HG03575 (cell line): Measurements from ENCODE around the gene JAZF1.

Experiments used
- ATAC-seq: cut with Tn5 transposase; IDR thresholded peaks from one replicate; pipeline ENCODE4 v1.9.1; 2021; ENCODE audit not compliant: unreplicated experiment, insufficient number of reproducible peaks, low FRiP score; ENCODE audit errors: extremely low read depth

Gene JAZF1

GRCh38 chr7:28180364-28181147 is at the start of gene JAZF1:
Gene JAZF1, minus strand, starts transcription at chr7:28180795.
- ATAC-seq, result no peak

GRCh38 chr7:28230261-28230660 is 49.7 kb upstream of the JAZF1 start:
- no peak for ATAC-seq

GRCh38 chr7:28228396-28228795 is 47.8 kb upstream of the JAZF1 start:
- no peak for ATAC-seq

- no peak for ATAC-seq
Observed at GRCh38 chr7:28226003-28226402, 45.4 kb upstream of the JAZF1 start.

DNA sequence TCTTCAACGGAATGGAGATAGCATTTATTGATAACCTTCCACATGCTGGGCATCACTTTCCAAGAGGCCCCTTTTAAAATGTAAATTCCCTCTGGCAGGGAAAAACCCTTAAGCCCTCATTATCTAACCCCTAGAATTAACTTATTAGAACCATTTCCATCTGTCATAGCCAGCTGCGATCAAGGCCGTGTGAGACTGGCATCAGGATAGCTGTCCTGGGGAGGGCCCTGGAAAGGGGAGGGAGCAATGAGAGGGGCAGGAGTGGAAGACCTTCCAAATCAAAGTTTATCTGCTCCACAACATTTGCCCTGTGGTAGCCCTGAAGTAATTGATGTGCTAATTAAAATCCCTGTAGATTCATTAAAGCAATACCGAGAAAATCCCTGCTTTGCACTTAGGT is 45.0 kb upstream of the JAZF1 start:
- ATAC-seq, result no peak

DNA sequence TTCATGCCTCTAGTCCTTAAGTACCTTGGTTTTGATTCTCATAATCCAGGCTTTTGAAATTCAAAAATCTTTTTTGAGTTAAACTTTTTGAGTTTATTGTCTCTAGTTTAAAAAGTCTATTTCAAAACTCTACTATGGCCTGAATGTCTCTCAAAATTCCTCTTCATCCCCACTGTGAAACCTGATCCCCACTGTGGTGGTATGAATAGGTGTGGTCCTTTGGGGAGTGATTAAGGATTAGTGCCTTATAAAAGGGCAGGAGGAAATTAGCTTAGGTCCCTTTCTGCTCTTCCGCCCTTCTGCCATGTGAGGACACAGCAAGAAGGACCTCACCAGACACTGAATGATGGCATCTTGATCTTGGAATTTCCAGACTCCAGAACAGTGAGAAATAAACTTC is 44.1 kb upstream of the JAZF1 start:
- no peak for ATAC-seq

DNA sequence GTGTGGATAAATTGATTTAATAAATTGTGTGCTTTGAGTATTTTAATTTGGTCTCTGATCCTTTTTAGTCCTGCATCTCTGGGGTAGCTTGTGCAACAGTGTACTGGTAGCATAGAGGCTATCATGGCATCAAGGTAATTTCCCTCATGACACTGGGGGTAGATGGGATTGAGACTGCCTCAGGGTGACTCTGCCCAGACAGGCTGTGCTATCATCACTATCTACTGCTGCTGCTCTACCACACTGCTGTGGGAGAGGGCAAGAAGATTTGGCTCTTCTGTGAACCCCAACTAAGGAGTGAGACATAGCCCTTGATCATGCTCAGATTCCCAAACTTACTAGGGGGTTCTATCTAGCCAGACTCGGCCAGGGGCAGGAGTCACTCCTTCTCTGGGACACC is 43.6 kb upstream of the JAZF1 start:
- ATAC-seq, result no peak

- ATAC-seq, result no peak
Observed at GRCh38 chr7:28222636-28223035, 42.0 kb upstream of the JAZF1 start.

DNA sequence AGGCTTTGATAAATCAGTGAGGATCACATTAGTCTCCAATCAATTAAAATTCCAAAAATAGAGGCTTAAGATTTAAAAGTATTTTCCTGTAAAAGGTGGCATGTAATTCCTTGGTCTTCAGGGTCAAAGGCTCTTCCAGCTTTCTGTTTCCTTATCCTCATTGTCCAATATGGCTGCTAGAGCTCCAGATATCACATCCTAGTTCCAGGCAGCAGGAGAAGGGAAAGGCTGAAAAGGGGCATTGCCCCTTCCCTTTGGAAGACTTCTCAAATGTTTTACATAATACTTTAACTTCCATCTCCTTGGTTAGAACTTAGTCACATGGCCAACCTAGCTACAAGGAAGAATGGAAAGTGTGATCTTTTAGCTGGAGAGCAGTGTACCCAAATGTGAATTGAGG is 39.2 kb upstream of the JAZF1 start:
- ATAC-seq, result no peak

DNA sequence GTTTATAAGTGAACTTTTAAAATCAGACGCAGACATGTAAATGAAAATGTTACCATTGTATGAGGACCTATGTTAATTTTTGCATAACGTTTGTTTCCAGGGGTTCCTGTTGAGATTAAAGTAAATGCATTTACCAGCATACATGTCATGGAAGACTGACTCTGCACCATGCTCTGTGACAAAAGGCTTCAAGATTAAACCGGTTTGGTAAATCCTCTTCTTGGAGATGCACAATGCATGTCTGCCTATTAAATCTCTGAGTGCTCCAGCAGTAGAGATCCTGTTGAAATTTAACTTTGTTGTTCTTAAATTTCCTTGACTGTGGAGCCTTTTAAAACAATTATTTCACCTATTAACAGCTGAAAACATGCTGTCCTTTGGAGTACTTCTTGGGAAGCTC is 36.5 kb upstream of the JAZF1 start:
- no peak for ATAC-seq

DNA sequence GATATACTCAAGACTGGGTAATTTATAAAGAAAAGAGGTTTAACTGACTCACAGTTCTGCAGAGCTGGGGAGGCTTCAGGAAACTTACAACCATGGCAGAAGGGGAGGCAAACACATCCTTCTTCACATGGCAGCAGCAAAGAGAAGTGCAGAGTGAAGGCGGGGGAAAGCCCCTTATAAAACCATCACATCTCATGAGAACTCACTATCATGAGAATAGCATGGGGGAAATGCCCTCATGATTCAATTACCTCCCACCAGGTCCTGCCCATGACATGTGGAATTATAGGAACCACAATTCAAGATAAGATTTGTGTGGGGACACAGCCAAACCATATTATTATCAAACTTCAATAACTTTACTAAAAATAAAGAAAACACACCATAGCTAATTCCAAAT is 30.4 kb upstream of the JAZF1 start:
- ATAC-seq, result no peak

- ATAC-seq, result no peak
Observed at GRCh38 chr7:28208506-28208905, 27.9 kb upstream of the JAZF1 start.

- no peak for ATAC-seq
Observed at GRCh38 chr7:28207486-28208158, 27.0 kb upstream of the JAZF1 start.

- ATAC-seq, result no peak
Observed at GRCh38 chr7:28205506-28205905, 24.9 kb upstream of the JAZF1 start.

DNA sequence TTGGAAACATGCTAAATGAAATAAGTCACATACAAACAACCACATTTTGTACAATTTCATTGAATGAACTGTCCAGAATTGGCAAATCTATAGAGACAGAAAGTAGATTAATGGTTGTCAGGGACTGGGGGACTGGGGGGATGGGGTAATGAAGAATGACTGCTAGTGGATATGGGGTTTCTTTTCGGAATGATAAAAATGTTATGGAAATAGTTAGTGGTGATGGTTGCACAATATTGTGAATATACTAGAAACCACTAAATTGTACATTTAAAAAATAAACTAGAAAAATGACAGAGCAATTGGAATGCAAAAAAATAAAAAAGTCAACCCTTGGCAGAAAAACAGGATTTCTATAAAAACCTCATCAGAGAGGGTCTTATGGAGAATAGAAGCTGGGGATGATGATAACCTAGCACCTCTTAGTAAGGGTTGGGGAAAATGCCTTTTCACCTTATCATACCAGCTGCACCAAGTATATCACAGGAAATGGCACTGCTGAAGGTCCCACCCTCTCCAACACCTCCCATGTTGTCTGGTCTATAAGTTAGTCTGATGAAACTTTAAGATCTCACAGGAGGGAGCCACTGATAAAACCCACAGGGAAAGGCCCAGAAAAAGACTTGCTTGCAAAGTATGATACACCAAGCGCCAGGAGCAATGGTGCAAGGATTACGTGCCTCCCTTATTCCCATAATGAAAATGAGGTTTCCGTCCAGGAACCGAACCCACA is 23.1 kb upstream of the JAZF1 start:
- ATAC-seq, result no peak

GRCh38 chr7:28202222-28202621 is 21.6 kb upstream of the JAZF1 start:
- ATAC-seq, result no peak

- ATAC-seq, result no peak
Observed at GRCh38 chr7:28201131-28201530, 20.5 kb upstream of the JAZF1 start.

GRCh38 chr7:28200598-28200997 is 20.0 kb upstream of the JAZF1 start:
- ATAC-seq, result no peak

DNA sequence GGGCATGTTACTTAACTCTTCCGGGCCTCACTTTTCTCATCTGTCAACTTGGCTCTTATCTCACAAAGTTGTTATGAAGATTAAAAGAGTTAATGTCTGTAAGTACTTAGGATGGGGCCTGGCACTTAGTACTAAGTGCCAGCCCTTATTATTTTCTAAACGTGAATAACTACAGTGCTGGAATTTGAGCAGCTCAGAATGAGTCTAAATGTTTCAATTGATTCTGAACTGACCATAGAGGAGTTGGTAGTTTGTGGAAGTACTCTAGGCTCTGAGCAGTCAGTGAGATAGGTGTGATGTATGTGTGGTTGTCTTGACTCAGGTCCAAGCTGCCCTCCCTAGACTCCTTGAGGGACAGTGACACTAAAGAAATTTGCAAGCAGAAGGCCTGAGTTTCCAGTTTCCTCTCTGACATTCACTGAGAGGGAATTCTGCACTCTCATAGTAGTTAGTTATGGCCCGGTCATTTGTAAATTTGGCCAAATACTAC is 18.5 kb upstream of the JAZF1 start:
- no peak for ATAC-seq
